SU-DHL-6 (cell line): ENCODE data around the gene VEZT.

Experiments
- EZH2phosphoT487 ChIP-seq: fragments of 200-600 bp; sonication (generic), shearing (Covaris generic); conservative IDR thresholded peaks from 2 replicates; pipeline ENCODE4 v1.6.1; 2018; ENCODE audit warnings: mild to moderate bottlenecking, antibody characterized with exemption, low read length, moderate library complexity, mixed read lengths
- TF ChIP-seq, protein P1 (sequence below): fragments of 200-600 bp; sonication (generic); IDR thresholded peaks from one replicate; pipeline ENCODE4 v1.5.1; 2017; ENCODE audit warnings: antibody characterized with exemption, mild to moderate bottlenecking, low read length, moderate library complexity; ENCODE audit not compliant: insufficient read depth, poor library complexity, severe bottlenecking

DNA sequence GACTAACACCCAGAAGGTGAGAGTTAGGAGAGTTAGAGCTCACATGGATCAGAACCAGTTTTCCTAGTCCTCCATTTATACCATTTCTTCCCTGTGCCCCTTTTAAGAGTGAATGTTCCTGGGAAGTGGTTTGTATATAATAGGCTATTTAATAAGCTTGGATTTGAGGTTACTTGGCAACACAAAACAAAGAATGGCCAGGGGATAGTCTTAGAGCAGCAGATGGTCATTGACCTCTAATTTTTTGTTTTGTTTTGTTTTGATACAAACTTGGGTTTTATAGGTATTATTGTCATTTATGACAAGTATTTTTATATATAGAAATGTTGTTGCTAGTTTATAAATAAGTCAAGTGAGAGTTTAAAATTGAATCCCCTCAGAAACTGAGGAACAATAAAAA, 35.8 kb downstream of the VEZT start:
- TF ChIP-seq, protein P1, sequence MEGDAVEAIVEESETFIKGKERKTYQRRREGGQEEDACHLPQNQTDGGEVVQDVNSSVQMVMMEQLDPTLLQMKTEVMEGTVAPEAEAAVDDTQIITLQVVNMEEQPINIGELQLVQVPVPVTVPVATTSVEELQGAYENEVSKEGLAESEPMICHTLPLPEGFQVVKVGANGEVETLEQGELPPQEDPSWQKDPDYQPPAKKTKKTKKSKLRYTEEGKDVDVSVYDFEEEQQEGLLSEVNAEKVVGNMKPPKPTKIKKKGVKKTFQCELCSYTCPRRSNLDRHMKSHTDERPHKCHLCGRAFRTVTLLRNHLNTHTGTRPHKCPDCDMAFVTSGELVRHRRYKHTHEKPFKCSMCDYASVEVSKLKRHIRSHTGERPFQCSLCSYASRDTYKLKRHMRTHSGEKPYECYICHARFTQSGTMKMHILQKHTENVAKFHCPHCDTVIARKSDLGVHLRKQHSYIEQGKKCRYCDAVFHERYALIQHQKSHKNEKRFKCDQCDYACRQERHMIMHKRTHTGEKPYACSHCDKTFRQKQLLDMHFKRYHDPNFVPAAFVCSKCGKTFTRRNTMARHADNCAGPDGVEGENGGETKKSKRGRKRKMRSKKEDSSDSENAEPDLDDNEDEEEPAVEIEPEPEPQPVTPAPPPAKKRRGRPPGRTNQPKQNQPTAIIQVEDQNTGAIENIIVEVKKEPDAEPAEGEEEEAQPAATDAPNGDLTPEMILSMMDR: no peak
- no peak for TF ChIP-seq EZH2phosphoT487
